Ammon's horn (tissue), 1 donor: Measurements from ENCODE around the gene NLN.
"Not testable (repeated sequence)": the region's sequence is repeated elsewhere in the genome, so short reads cannot be mapped to it uniquely, and the experiment has no call there.

Experiments used
- DNase-seq: peaks from one replicate; pipeline ENCODE4 v3.0.0-alpha.2; 2016; ENCODE audit warnings: low spot score

Gene NLN

DNA sequence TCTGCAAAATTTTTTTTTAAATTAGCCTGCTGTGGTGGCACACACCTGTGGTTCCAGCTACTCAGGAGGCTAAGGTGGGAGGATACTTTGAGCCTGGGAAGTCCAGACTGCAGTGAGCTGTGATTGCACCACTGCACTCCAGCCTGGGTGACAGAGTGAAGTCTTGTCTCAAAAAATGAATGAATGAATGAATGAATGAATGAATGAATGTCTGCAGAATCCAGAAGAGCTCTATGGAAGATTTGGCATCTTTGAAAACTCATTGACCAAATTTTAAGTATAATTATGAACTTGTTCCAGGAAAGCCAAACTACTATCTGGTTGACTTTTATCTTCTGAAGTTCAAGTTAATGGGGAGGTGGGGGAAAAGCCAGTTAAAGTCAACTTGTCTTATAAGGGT is 110.1 kb downstream of the NLN start:
- DNase-seq = no peak

- no peak for DNase-seq
Observed at GRCh38 chr5:65832603-65833228, 110.7 kb downstream of the NLN start.

DNA sequence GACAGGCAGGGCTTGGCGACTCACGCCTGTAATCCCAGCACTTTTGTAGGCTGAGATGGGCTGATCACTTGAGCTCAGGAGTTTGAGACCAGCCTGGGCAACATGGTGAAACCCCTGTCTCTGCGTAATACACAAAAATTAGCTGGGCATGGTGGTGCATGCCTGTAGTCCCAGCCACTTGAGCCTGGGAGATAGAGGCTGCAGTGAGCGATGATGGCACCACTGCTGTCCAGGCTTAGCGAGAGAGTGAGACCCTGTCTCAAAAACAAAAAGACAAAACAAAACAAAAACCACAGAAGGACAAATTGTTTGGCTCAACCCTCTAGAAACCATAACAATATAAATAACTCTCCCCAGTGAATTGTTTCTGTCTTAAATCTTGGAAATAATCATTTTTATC is 111.8 kb downstream of the NLN start:
- no peak for DNase-seq

DNA sequence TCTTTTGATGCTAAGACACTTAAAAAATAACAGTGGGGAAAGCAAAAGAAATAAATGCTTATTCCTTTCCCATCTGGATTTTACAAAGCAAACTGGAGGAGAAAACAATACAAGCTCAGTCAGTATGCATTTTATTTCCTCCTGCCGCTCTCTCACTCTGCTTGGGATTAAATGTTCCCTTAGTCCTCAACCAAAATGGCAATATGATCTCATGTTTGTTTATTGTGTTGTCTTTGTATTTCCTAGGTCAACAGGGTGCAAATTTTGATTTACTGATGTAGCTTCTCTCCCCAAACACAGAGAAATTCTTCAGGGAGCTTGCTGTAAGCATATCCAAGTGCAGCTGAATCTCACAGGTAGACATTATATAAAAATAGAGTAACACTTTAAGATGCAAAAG is 112.3 kb downstream of the NLN start:
- DNase-seq = no peak

- DNase-seq = no peak
Observed at GRCh38 chr5:65835191-65835590, 113.2 kb downstream of the NLN start.

DNA sequence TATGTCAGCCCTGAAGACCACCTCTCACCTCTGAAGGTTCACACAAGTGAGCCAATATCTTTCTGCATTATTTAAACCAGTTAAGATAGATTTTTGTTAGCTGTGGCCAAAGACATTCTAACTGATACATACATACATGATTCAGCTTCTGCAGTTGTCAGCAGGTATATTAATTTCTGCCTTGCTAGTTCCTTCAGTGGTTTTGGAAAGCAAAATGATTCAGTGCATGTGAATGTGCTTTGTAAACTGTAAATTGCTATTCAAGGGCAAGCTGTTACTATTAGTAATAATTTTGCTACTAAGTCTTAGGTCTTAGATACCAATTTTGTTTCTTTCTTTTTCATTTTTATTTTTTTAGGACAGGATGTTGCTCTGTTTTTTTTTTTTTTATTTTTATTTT is 115.1 kb downstream of the NLN start:
- DNase-seq = no peak

- not testable (repeated sequence) for DNase-seq
Observed at GRCh38 chr5:65839170-65839569, 117.2 kb downstream of the NLN start.

DNA sequence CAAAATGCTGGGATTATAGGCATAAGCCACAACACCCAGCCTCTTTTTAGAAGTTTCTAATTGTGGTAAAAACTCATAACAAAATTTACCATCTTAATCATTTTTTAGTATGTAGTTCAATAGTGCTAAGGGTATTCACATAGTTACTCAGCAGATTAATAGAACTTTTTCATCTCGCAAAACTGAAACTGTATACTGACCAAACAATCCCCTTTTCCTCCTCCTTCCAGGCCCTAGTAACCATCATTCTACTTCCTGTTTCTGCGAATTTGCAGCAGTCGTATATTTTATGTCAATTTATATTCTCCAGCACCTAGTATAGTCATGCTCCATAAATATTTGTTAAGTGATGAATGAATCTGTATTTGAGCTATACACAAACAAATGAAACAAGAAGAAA is 118.1 kb downstream of the NLN start:
- no peak for DNase-seq

GRCh38 chr5:65844763-65845162 is 122.8 kb downstream of the NLN start:
- DNase-seq = not testable (repeated sequence)

- no peak for DNase-seq
Observed at GRCh38 chr5:65846101-65846500, 124.1 kb downstream of the NLN start.

GRCh38 chr5:65847019-65847418 is 125.0 kb downstream of the NLN start:
- DNase-seq = not testable (repeated sequence)

GRCh38 chr5:65849918-65850317 is 127.9 kb downstream of the NLN start:
- DNase-seq = not testable (repeated sequence)

- no peak for DNase-seq
Observed at GRCh38 chr5:65854925-65855324, 132.9 kb downstream of the NLN start.

- no peak for DNase-seq
Observed at GRCh38 chr5:65855766-65856315, 133.8 kb downstream of the NLN start.

GRCh38 chr5:65856520-65856919 is 134.5 kb downstream of the NLN start:
- no peak for DNase-seq

DNA sequence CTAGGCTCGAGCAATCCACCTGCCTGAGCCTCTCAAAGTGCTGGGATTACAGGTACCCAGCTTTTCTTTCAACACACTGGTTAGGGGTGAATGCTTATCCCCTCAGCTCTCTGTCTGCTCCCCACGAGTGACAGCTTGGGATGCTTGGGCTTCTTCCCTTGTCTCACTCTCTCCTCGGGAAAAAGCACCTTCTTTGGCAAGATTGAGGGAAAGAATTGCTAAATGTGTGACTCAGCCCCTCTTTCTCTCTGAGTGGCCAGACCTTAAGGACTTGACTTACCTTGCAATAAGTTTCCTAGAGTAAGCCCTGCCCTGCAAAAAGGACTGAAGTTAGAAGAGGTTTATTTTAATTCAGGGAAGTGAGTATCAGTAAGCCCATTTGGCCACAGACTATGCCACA is 136.3 kb downstream of the NLN start:
- no peak for DNase-seq

DNA sequence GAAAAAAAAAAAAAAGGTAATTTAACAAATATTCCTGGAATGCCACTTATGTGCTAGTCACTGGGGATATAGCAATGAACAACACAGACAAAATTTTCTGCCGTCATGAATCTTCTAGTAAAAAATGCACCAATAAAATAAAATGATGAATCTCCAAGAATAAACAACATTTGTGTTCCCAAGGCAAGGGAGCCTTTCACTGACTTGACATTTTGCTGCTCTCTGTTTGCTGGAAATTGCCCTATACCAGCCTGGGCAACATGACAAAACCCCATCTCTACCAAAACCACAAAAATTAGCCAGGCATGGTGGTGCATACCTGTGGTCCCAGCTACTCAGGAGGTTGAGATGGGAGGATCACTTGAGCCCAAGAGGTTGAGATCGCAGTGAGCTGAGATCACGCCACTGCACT is 139.8 kb downstream of the NLN start:
- DNase-seq = no peak

- no peak for DNase-seq
Observed at GRCh38 chr5:65862384-65862783, 140.4 kb downstream of the NLN start.

DNA sequence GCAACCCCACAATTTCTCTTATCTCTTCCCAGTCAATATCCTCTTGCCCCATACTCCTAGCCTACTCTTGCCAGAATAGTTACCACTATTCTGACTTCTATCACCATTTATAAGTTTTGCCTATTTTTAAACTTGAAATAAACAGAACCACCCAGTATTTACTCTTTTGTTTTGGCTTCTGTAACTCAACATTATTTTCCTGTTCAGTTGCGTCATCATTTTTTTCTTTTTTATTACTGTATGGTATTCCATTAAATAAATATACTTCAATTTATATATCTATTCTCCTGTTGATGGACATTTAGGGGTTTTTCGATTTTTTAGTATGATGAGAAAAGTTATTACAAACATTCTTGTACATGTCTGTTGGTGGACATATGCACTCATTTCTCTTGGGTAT is 141.7 kb downstream of the NLN start:
- no peak for DNase-seq

DNA sequence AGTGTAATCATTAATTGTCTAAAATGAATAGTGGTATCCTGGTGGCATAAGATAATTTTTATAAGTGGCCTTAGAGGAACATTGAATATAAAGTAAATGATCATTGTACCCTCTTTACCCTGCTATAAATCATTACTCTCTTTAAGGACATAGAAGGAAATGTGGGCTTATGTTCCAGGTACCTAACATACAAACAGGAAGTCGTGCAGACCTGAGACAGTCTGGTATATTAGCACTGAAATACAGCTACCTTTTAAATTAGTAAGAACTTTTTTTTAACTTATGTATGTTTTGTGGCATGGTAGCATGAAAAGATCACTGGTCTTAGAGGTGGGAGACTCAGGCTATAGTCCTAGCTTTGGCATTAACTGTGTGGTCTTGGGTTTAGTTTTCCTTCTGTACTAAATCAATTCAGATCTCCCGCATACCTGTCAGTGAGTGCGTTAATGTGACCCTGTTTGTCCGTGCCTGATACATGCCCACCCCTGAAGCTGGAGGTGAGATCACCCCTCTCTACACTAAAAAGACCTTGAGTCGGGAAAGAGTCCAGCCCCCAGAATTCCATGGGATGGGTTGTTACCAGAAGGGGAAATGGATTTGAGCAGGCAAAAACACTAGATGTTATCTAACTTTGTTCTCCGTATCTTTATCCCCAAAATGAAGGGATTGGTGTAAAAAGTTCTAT is 145.0 kb downstream of the NLN start:
- DNase-seq = no peak

- DNase-seq = no peak
Observed at GRCh38 chr5:65867542-65868195, 145.7 kb downstream of the NLN start.

- DNase-seq = no peak
Observed at GRCh38 chr5:65868509-65868908, 146.5 kb downstream of the NLN start.

- no peak for DNase-seq
Observed at GRCh38 chr5:65871182-65871581, 149.2 kb downstream of the NLN start.
